Caco-2 (cell line): ENCODE results near the gene FAM78A. TPM values are rescaled to one million over a fixed set of nuclear protein-coding genes. Genes with fewer than 3 reads are reported as not detected.

Experiments
- BruUV-seq: library from RNA; stranded (reverse); fragments of 400-500 nt; replicated peaks from 2 replicates; lab custom pipeline; 2021; lab: Mats Ljungman, UMichigan
- CTCF ChIA-PET: fragments of 300-600 bp; sonication (Branson Sonifier 250); formaldehyde crosslinking; loops from one replicate; lab custom pipeline; 2022; ENCODE audit warnings: antibody characterized with exemption; lab: Charles Lee
- POLR2A ChIA-PET: fragments of 300-600 bp; sonication (Branson Sonifier 250); formaldehyde crosslinking; loops from one replicate; lab custom pipeline; 2022; ENCODE audit warnings: antibody characterized with exemption; lab: Charles Lee
- DNase-seq, 2 experiments: peaks; one replicate each; pipeline versions ENCODE4 v3.0.0 to v3.0.0-alpha.2; 2020 to 2022
- H3K27me3 ChIP-seq: replicated peaks from 2 replicates; pipeline ENCODE4 v1.6.0; 2011; ENCODE audit warnings: low read length; ENCODE audit not compliant: control insufficient read depth, insufficient read depth
- H3K36me3 ChIP-seq: 2 replicates; pipeline ENCODE4 v1.5.1; 2011; ENCODE audit warnings: low read length; ENCODE audit not compliant: control insufficient read depth, insufficient read depth
- H3K4me1 ChIP-seq: fragments of 250-450 bp; sonication (Bioruptor Pico); 2 replicates; pipeline ENCODE4 v1.5.1; 2020; ENCODE audit warnings: mild to moderate bottlenecking
- H3K4me3 ChIP-seq: 2 replicates; pipeline ENCODE4 v1.5.1; 2011; ENCODE audit warnings: low read depth, mild to moderate bottlenecking, control low read depth, low read length
- H3K9me3 ChIP-seq: fragments of 250-450 bp; sonication (Bioruptor Pico); 2 replicates; pipeline ENCODE4 v1.5.1; 2020; ENCODE audit warnings: mild to moderate bottlenecking, moderate library complexity
- H3K27ac Mint-ChIP-seq: one replicate; pipeline ENCODE4 v1.8.0; 2022; ENCODE audit warnings: mixed read lengths; ENCODE audit not compliant: unreplicated experiment
- H3K27me3 Mint-ChIP-seq: one replicate; pipeline ENCODE4 v1.8.0; 2022; ENCODE audit warnings: mixed read lengths; ENCODE audit not compliant: insufficient read depth, unreplicated experiment
- H3K36me3 Mint-ChIP-seq: one replicate; pipeline ENCODE4 v1.8.0; 2022; ENCODE audit warnings: mild to moderate bottlenecking, mixed read lengths; ENCODE audit not compliant: insufficient read depth, unreplicated experiment
- H3K4me1 Mint-ChIP-seq: one replicate; pipeline ENCODE4 v1.8.0; 2022; ENCODE audit warnings: low read depth, mixed read lengths; ENCODE audit not compliant: unreplicated experiment
- H3K4me3 Mint-ChIP-seq: one replicate; pipeline ENCODE4 v1.8.0; 2022; ENCODE audit warnings: mild to moderate bottlenecking, moderate library complexity, mixed read lengths; ENCODE audit not compliant: unreplicated experiment
- H3K9me3 Mint-ChIP-seq: one replicate; pipeline ENCODE4 v1.8.0; 2022; ENCODE audit warnings: mixed read lengths; ENCODE audit not compliant: unreplicated experiment
- CTCF ChIP-seq, 2 experiments: fragments of 200-600 bp in 1 of 2; IDR thresholded peaks; 1 replicate in 1 of 2; 2 replicates in 1 of 2; pipeline versions ENCODE4 v1.5.1 to v1.8.0; 2011 to 2022; ENCODE audit warnings: antibody characterized with exemption in 1 of 2, control low read depth in 1 of 2, inconsistent platforms in 1 of 2, low read depth in 1 of 2, low read length in 1 of 2, mild to moderate bottlenecking in 1 of 2, moderate library complexity in 1 of 2; ENCODE audit not compliant: insufficient read depth in 1 of 2, severe bottlenecking in 1 of 2, unreplicated experiment in 1 of 2
- intact Hi-C: fragments of 100-400 bp; cut with micrococcal nuclease; formaldehyde crosslinking; loops from one replicate; pipeline ENCODE4 v1.10.0; 2022; ENCODE audit not compliant: unreplicated experiment
- total RNA-seq: library from RNA; stranded (reverse); gene quantifications from 2 replicates; pipeline ENCODE4 v1.2.3, GENCODE V29; 2022

The FAM78A gene
- total RNA-seq, 1 experiment from 2014 or later = 0.70 TPM

GRCh38 chr9:131318231-131319085 lies 42.1 kb upstream of the FAM78A start:
- no peak for TF ChIP-seq CTCF (IDR thresholded peaks at IDR 0.05; ENCODE audit: insufficient read depth in 1 of 2, low read depth in 1 of 2, low read length in 1 of 2, severe bottlenecking in 1 of 2, unreplicated experiment in 1 of 2)
- Histone ChIP-seq H3K36me3 (no peaks in the 10 kb centered on the region), H3K9me3 (no peaks in the 10 kb centered on the region), H3K4me3 (no peak overlapping the region), H3K27me3 (no peaks in the 10 kb centered on the region), H3K4me1 (peaks cover 36% of the 10 kb centered on the region)
- no peaks in the 10 kb centered on the region for H3K36me3 Mint-ChIP-seq
- ChIA-PET CTCF (interaction anchor here (1.9 kb wide), 1 partner anchor 18 kb away, joined by 5 read pairs; no protein-coding TSS in a partner anchor), POLR2A (no interaction called here)
- intact Hi-C loops = no loop called here
- no TSS peak for BruUV-seq
- H3K4me1 Mint-ChIP-seq = peaks cover 15% of the 10 kb centered on the region
- H3K27ac Mint-ChIP-seq = peak overlapping the region; percentile 72
- H3K27me3 Mint-ChIP-seq = no peaks in the 10 kb centered on the region
- peak in 1 of 2 experiments; percentile 5 for DNase-seq
- H3K4me3 Mint-ChIP-seq = no peak overlapping the region
- H3K9me3 Mint-ChIP-seq = no peaks in the 10 kb centered on the region

- Mint-ChIP-seq H3K36me3 (peaks cover 11% of the 10 kb centered on the region), H3K9me3 (no peaks in the 10 kb centered on the region), H3K4me1 (peaks cover 15% of the 10 kb centered on the region), H3K27me3 (no peaks in the 10 kb centered on the region), H3K27ac (peak overlapping the region; percentile 60), H3K4me3 (no peak overlapping the region)
- no peaks in the 10 kb centered on the region for H3K9me3 ChIP-seq
- ChIA-PET POLR2A (no interaction called here), CTCF (no interaction called here)
- H3K4me3 ChIP-seq = no peak overlapping the region
- no TSS peak for BruUV-seq
- H3K27me3 ChIP-seq = no peaks in the 10 kb centered on the region
- DNase-seq = peak; percentile 70 to 86
- intact Hi-C loops = no loop called here
- TF ChIP-seq CTCF (IDR thresholded peaks at IDR 0.05; ENCODE audit: insufficient read depth in 1 of 2, low read depth in 1 of 2, low read length in 1 of 2, severe bottlenecking in 1 of 2, unreplicated experiment in 1 of 2) = no peak
- peaks cover 34% of the 10 kb centered on the region for H3K4me1 ChIP-seq
- H3K36me3 ChIP-seq = no peaks in the 10 kb centered on the region
Measured at GRCh38 chr9:131312822-131313770, 36.8 kb upstream of the FAM78A start.

DNA sequence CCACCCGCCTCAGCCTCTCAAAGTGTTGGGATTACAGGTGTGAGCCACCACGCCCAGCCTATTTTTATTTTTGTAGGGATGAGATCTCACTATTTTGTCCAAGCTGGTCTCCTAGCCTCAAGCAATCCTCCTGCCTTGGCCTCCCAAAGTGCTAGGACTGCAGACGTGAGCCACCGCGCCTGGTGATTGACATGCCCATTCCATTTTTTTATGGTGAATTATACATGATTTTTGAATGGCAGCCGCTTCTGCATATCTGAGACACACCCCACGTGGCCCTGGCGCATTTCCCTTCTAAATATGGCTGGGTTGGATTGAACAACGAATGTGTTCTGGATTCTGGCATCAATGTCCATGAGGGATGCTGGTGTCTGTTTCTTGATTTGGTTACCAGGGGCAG lies 35.9 kb upstream of the FAM78A start:
- Mint-ChIP-seq H3K27me3 (no peaks in the 10 kb centered on the region), H3K27ac (peak overlapping the region; percentile 26), H3K36me3 (peaks cover 11% of the 10 kb centered on the region), H3K9me3 (no peaks in the 10 kb centered on the region), H3K4me1 (peaks cover 9% of the 10 kb centered on the region), H3K4me3 (no peak overlapping the region)
- H3K4me1 ChIP-seq = peaks cover 26% of the 10 kb centered on the region
- ChIA-PET POLR2A (no interaction called here), CTCF (no interaction called here)
- no peak overlapping the region for H3K4me3 ChIP-seq
- no peaks in the 10 kb centered on the region for H3K27me3 ChIP-seq
- no peak for DNase-seq
- H3K9me3 ChIP-seq = no peaks in the 10 kb centered on the region
- H3K36me3 ChIP-seq = no peaks in the 10 kb centered on the region
- intact Hi-C loops = no loop called here
- no peak for TF ChIP-seq CTCF (IDR thresholded peaks at IDR 0.05; ENCODE audit: insufficient read depth in 1 of 2, low read depth in 1 of 2, low read length in 1 of 2, severe bottlenecking in 1 of 2, unreplicated experiment in 1 of 2)
- no TSS peak for BruUV-seq
